SK-N-MC (cell line): ENCODE results near the gene TAF1A.

Experiments used
- DNase-seq: peaks from one replicate; pipeline ENCODE4 v3.0.0-alpha.2; 2011; ENCODE audit warnings: low read depth, low spot score
- H3K27ac ChIP-seq: fragments of 200-600 bp; sonication (generic); 2 replicates; pipeline ENCODE4 v1.5.1; 2016; ENCODE audit warnings: mixed run types
- H3K36me3 ChIP-seq: fragments of 200-600 bp; sonication (generic); 2 replicates; pipeline ENCODE4 v1.6.1; 2017; ENCODE audit warnings: antibody characterized with exemption, low read length, mixed read lengths; ENCODE audit not compliant: insufficient read depth
- H3K4me3 ChIP-seq: fragments of 200-600 bp; sonication (generic); 2 replicates; pipeline ENCODE4 v1.5.1; 2016
- H3K9ac ChIP-seq: fragments of 200-600 bp; sonication (generic); 2 replicates; pipeline ENCODE4 v1.8.0; 2017; ENCODE audit warnings: mixed run types, mixed read lengths; ENCODE audit not compliant: insufficient read length
- H3K9me3 ChIP-seq: fragments of 200-600 bp; sonication (generic); 2 replicates; pipeline ENCODE4 v1.6.1; 2017; ENCODE audit warnings: low read depth, mild to moderate bottlenecking, antibody characterized with exemption, low read length, moderate library complexity, mixed read lengths
- EZH2 ChIP-seq: fragments of 200-600 bp; sonication (generic); IDR thresholded peaks from one replicate; pipeline ENCODE4 v1.6.1; 2017; ENCODE audit warnings: antibody characterized with exemption
- FOXP2 ChIP-seq: optimal IDR thresholded peaks from 2 replicates; pipeline ENCODE3; 2011; ENCODE audit warnings: mild to moderate bottlenecking, moderate library complexity; ENCODE audit not compliant: insufficient read depth; ENCODE audit errors: extremely low read length, control extremely low read depth
- POLR2AphosphoS5 ChIP-seq: IDR thresholded peaks from 2 replicates; pipeline ENCODE4 v1.6.1; 2012; ENCODE audit warnings: mild to moderate bottlenecking, low read depth, low read length, borderline replicate concordance

TAF1A gene

GRCh38 chr1:222530852-222531251 is 58.9 kb downstream of the TAF1A start:
- no peak for DNase-seq
- no peaks in the 10 kb centered on the region for H3K9me3 ChIP-seq
- H3K36me3 ChIP-seq = no peaks in the 10 kb centered on the region
- TF ChIP-seq EZH2 (no peak), FOXP2 (no peak), POLR2AphosphoS5 (no peak)
- H3K27ac ChIP-seq = no peak overlapping the region
- H3K9ac ChIP-seq = no peak overlapping the region
- no peak overlapping the region for H3K4me3 ChIP-seq

DNA sequence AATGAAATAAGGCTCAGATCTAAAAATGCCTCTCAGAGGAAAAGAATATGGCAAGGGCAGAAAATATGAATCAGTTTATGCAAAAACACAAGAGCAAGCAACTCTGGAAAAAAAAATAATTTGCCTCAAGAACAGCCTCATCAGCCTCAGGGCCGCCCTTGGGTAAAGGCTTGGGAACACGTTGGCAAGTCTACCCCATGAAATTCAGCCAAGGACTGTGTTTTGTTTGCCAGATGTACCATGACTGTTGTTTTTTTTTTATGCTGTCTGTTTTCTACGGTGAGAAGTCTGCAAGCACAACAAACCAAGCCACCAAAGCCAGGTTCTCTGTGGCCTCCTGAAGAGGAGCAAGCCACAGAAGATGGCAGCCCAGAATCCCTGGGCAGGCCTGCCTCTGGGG is 59.8 kb downstream of the TAF1A start:
- DNase-seq = no peak
- no peaks in the 10 kb centered on the region for H3K36me3 ChIP-seq
- H3K27ac ChIP-seq = no peak overlapping the region
- H3K4me3 ChIP-seq = no peak overlapping the region
- H3K9me3 ChIP-seq = no peaks in the 10 kb centered on the region
- no peak for TF ChIP-seq POLR2AphosphoS5
- no peak overlapping the region for H3K9ac ChIP-seq

- H3K4me3 ChIP-seq = no peak overlapping the region
- no peak for DNase-seq
- H3K9me3 ChIP-seq = no peaks in the 10 kb centered on the region
- TF ChIP-seq POLR2AphosphoS5 (no peak), EZH2 (no peak), FOXP2 (no peak)
- H3K9ac ChIP-seq = no peak overlapping the region
- no peak overlapping the region for H3K27ac ChIP-seq
- H3K36me3 ChIP-seq = no peaks in the 10 kb centered on the region
Measured at GRCh38 chr1:222529181-222529580, 60.6 kb downstream of the TAF1A start.

- TF ChIP-seq FOXP2 (no peak), EZH2 (no peak), POLR2AphosphoS5 (no peak)
- Histone ChIP-seq H3K27ac (no peak overlapping the region), H3K9me3 (no peaks in the 10 kb centered on the region), H3K36me3 (no peaks in the 10 kb centered on the region), H3K4me3 (no peak overlapping the region), H3K9ac (no peak overlapping the region)
- DNase-seq = no peak
Measured at GRCh38 chr1:222525951-222526350, 63.8 kb downstream of the TAF1A start.

GRCh38 chr1:222523852-222524251 is 65.9 kb downstream of the TAF1A start:
- no peaks in the 10 kb centered on the region for H3K9me3 ChIP-seq
- H3K9ac ChIP-seq = no peak overlapping the region
- DNase-seq = peak; percentile 35
- no peak overlapping the region for H3K4me3 ChIP-seq
- no peak for TF ChIP-seq POLR2AphosphoS5
- TF ChIP-seq FOXP2 = no peak
- TF ChIP-seq EZH2 = no peak
- H3K36me3 ChIP-seq = no peaks in the 10 kb centered on the region
- no peak overlapping the region for H3K27ac ChIP-seq

GRCh38 chr1:222522105-222522915 is 67.4 kb downstream of the TAF1A start:
- TF ChIP-seq FOXP2 (no peak), EZH2 (no peak), POLR2AphosphoS5 (no peak)
- no peaks in the 10 kb centered on the region for H3K36me3 ChIP-seq
- DNase-seq = no peak
- no peak overlapping the region for H3K9ac ChIP-seq
- no peak overlapping the region for H3K4me3 ChIP-seq
- H3K9me3 ChIP-seq = no peaks in the 10 kb centered on the region
- H3K27ac ChIP-seq = no peak overlapping the region

- H3K36me3 ChIP-seq = no peaks in the 10 kb centered on the region
- no peak overlapping the region for H3K9ac ChIP-seq
- TF ChIP-seq POLR2AphosphoS5 = no peak
- no peak for TF ChIP-seq EZH2
- no peak for TF ChIP-seq FOXP2
- no peak overlapping the region for H3K27ac ChIP-seq
- no peak overlapping the region for H3K4me3 ChIP-seq
- no peak for DNase-seq
- H3K9me3 ChIP-seq = no peaks in the 10 kb centered on the region
Measured at GRCh38 chr1:222521299-222522104, 68.2 kb downstream of the TAF1A start.
